SK-N-SH treated with all-trans-retinoic acid at 6 μM for 48 hours (cell line): Measurements from ENCODE around the gene NAPA.

Source experiments
- CSDC2 ChIP-seq: fragments of 250-450 bp; sonication (Bioruptor Pico); IDR thresholded peaks from 2 replicates; pipeline ENCODE4 v1.5.0; 2020; ENCODE audit warnings: mild to moderate bottlenecking, moderate library complexity
- ISL1 ChIP-seq: fragments of 250-450 bp; sonication (Bioruptor Pico); IDR thresholded peaks from 2 replicates; pipeline ENCODE4 v2.1.2; 2022; ENCODE audit warnings: mild to moderate bottlenecking, moderate library complexity
- OSR1 ChIP-seq: fragments of 250-450 bp; sonication (Bioruptor Pico); IDR thresholded peaks from 2 replicates; pipeline ENCODE4 v1.8.0; 2022; ENCODE audit warnings: moderate library complexity, mild to moderate bottlenecking, inconsistent platforms
- PPARA ChIP-seq: fragments of 250-450 bp; sonication (Bioruptor Pico); IDR thresholded peaks from 2 replicates; pipeline ENCODE4 v1.5.0; 2020; ENCODE audit warnings: mild to moderate bottlenecking, borderline replicate concordance
- ZFP30 ChIP-seq: fragments of 450-650 bp; formaldehyde crosslinking; IDR thresholded peaks from 2 replicates; pipeline ENCODE4 v1.5.0; 2022; ENCODE audit warnings: mild to moderate bottlenecking, moderate library complexity
- ZNF565 ChIP-seq: fragments of 450-650 bp; formaldehyde crosslinking; conservative IDR thresholded peaks from 2 replicates; pipeline ENCODE4 v1.5.0; 2020; ENCODE audit warnings: low read depth, mild to moderate bottlenecking, moderate library complexity
- ZNF70 ChIP-seq: fragments of 450-650 bp; formaldehyde crosslinking; IDR thresholded peaks from 2 replicates; pipeline ENCODE4 v1.5.0; 2020; ENCODE audit warnings: mild to moderate bottlenecking, moderate library complexity
- TF ChIP-seq, protein P1 (sequence below): fragments of 250-450 bp; sonication (Bioruptor Pico); IDR thresholded peaks from 2 replicates; pipeline ENCODE4 v1.8.0; 2020; ENCODE audit warnings: mild to moderate bottlenecking, moderate library complexity, borderline replicate concordance
- TF ChIP-seq, protein P2 (sequence below): fragments of 250-450 bp; sonication (Bioruptor Pico); IDR thresholded peaks from 2 replicates; pipeline ENCODE4 v1.5.0; 2020; ENCODE audit warnings: mild to moderate bottlenecking, moderate library complexity
- TF ChIP-seq, protein P3 (sequence below): fragments of 250-450 bp; sonication (Bioruptor Pico); IDR thresholded peaks from 2 replicates; pipeline ENCODE4 v1.5.1; 2020; ENCODE audit warnings: low read depth, mild to moderate bottlenecking, moderate library complexity
- TF ChIP-seq, protein P4 (sequence below): fragments of 250-450 bp; sonication (Bioruptor Pico); IDR thresholded peaks from 2 replicates; pipeline ENCODE4 v1.5.1; 2021; ENCODE audit warnings: mild to moderate bottlenecking, moderate library complexity

DNA sequence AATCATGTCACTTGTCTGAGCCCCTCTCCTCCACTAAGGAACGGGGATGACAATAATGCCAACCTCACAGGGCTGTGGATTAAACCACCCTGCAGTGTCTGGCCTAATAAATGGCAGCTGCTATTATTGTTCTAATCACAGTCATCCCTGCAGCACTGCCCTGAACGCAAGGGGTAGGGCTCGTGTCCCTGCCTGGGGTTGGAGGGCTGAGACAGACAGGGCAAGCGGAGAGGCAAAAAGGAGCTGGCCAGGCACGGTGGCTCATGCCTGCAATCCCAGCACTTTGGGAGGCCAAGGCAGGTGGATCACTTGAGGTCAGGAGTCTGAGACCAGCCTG, 20.7 kb downstream of the NAPA start:
- no peak for TF ChIP-seq OSR1 (CRISPR knock-in tag)
- TF ChIP-seq, protein P1, sequence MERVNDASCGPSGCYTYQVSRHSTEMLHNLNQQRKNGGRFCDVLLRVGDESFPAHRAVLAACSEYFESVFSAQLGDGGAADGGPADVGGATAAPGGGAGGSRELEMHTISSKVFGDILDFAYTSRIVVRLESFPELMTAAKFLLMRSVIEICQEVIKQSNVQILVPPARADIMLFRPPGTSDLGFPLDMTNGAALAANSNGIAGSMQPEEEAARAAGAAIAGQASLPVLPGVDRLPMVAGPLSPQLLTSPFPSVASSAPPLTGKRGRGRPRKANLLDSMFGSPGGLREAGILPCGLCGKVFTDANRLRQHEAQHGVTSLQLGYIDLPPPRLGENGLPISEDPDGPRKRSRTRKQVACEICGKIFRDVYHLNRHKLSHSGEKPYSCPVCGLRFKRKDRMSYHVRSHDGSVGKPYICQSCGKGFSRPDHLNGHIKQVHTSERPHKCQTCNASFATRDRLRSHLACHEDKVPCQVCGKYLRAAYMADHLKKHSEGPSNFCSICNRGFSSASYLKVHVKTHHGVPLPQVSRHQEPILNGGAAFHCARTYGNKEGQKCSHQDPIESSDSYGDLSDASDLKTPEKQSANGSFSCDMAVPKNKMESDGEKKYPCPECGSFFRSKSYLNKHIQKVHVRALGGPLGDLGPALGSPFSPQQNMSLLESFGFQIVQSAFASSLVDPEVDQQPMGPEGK, result no peak
- no peak for TF ChIP-seq ZFP30
- no peak for TF ChIP-seq ZNF70 (CRISPR knock-in tag)
- no peak for TF ChIP-seq PPARA (CRISPR knock-in tag)
- TF ChIP-seq, protein P2, sequence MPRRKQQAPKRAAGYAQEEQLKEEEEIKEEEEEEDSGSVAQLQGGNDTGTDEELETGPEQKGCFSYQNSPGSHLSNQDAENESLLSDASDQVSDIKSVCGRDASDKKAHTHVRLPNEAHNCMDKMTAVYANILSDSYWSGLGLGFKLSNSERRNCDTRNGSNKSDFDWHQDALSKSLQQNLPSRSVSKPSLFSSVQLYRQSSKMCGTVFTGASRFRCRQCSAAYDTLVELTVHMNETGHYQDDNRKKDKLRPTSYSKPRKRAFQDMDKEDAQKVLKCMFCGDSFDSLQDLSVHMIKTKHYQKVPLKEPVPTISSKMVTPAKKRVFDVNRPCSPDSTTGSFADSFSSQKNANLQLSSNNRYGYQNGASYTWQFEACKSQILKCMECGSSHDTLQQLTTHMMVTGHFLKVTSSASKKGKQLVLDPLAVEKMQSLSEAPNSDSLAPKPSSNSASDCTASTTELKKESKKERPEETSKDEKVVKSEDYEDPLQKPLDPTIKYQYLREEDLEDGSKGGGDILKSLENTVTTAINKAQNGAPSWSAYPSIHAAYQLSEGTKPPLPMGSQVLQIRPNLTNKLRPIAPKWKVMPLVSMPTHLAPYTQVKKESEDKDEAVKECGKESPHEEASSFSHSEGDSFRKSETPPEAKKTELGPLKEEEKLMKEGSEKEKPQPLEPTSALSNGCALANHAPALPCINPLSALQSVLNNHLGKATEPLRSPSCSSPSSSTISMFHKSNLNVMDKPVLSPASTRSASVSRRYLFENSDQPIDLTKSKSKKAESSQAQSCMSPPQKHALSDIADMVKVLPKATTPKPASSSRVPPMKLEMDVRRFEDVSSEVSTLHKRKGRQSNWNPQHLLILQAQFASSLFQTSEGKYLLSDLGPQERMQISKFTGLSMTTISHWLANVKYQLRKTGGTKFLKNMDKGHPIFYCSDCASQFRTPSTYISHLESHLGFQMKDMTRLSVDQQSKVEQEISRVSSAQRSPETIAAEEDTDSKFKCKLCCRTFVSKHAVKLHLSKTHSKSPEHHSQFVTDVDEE (CRISPR knock-in tag), result no peak
- TF ChIP-seq, protein P3, sequence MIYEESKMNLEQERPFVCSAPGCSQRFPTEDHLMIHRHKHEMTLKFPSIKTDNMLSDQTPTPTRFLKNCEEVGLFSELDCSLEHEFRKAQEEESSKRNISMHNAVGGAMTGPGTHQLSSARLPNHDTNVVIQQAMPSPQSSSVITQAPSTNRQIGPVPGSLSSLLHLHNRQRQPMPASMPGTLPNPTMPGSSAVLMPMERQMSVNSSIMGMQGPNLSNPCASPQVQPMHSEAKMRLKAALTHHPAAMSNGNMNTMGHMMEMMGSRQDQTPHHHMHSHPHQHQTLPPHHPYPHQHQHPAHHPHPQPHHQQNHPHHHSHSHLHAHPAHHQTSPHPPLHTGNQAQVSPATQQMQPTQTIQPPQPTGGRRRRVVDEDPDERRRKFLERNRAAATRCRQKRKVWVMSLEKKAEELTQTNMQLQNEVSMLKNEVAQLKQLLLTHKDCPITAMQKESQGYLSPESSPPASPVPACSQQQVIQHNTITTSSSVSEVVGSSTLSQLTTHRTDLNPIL (CRISPR knock-in tag), result no peak
- TF ChIP-seq, protein P4, sequence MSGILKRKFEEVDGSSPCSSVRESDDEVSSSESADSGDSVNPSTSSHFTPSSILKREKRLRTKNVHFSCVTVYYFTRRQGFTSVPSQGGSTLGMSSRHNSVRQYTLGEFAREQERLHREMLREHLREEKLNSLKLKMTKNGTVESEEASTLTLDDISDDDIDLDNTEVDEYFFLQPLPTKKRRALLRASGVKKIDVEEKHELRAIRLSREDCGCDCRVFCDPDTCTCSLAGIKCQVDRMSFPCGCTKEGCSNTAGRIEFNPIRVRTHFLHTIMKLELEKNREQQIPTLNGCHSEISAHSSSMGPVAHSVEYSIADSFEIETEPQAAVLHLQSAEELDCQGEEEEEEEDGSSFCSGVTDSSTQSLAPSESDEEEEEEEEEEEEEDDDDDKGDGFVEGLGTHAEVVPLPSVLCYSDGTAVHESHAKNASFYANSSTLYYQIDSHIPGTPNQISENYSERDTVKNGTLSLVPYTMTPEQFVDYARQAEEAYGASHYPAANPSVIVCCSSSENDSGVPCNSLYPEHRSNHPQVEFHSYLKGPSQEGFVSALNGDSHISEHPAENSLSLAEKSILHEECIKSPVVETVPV (CRISPR knock-in tag), result no peak
- no peak for TF ChIP-seq ISL1 (CRISPR knock-in tag)
- TF ChIP-seq ZNF565 (CRISPR knock-in tag), result no peak
- no peak for TF ChIP-seq CSDC2 (CRISPR knock-in tag)
